Epithelial cell of esophagus (primary cell): ENCODE measurements around the gene KRT86.

Source experiments
- DNase-seq: peaks from one replicate; pipeline ENCODE4 v3.0.0; 2010; ENCODE audit warnings: low read depth
- H3K4me3 ChIP-seq: 2 replicates; pipeline ENCODE4 v1.5.1; 2011; ENCODE audit warnings: mild to moderate bottlenecking, low read length, control low read depth
- CTCF ChIP-seq: IDR thresholded peaks from 2 replicates; pipeline ENCODE4 v1.5.1; 2011; ENCODE audit warnings: low read depth, mild to moderate bottlenecking, low read length, control low read depth, inconsistent platforms; ENCODE audit not compliant: insufficient read depth; ENCODE audit errors: missing control alignments

KRT86 gene

GRCh38 chr12:52230364-52231281 lies 43.8 kb upstream of the KRT86 start:
- peak; percentile 73 for DNase-seq
- H3K4me3 ChIP-seq, result no peak overlapping the region
- TF ChIP-seq CTCF, result no peak

GRCh38 chr12:52231305-52232202 lies 42.9 kb upstream of the KRT86 start:
- TF ChIP-seq CTCF, result no peak
- no peak overlapping the region for H3K4me3 ChIP-seq
- peak; percentile 48 for DNase-seq

- DNase-seq, result no peak
- TF ChIP-seq CTCF, result no peak
- H3K4me3 ChIP-seq, result peak overlapping the region; percentile 61
These were observed 42.2 kb upstream of the KRT86 start for GRCh38 chr12:52232203-52232673.

- peak within 1 kb of the TSS; percentile 61 for H3K4me3 ChIP-seq
- no peak for TF ChIP-seq CTCF
- DNase-seq, result peak; percentile 53
These were observed 41.6 kb upstream of the KRT86 start, which contains the start of gene KRT7 for GRCh38 chr12:52232674-52233461. TSS of gene KRT7 (plus strand) at chr12:52233243. CDS start at chr12:52233297, 54 bp downstream.

GRCh38 chr12:52233462-52234207 lies 40.8 kb upstream of the KRT86 start:
- TF ChIP-seq CTCF, result no peak
- peak overlapping the region; percentile 61 for H3K4me3 ChIP-seq
- no peak for DNase-seq
